OCI-LY7 (cell line): ENCODE data around the gene GNAO1.

Source experiments
- CTCF ChIP-seq: fragments of 200-600 bp; sonication (generic); conservative IDR thresholded peaks from 2 replicates; pipeline ENCODE4 v1.5.1; 2014; ENCODE audit warnings: mild to moderate bottlenecking, antibody characterized with exemption, low read length, moderate library complexity, mixed read lengths
- EZH2phosphoT487 ChIP-seq: fragments of 200-600 bp; sonication (generic); IDR thresholded peaks from 2 replicates; pipeline ENCODE4 v1.6.1; 2018; ENCODE audit warnings: low read depth, borderline replicate concordance, mild to moderate bottlenecking, mixed run types, antibody characterized with exemption, low read length, moderate library complexity, mixed read lengths

- no peak for TF ChIP-seq CTCF
- no peak for TF ChIP-seq EZH2phosphoT487
Measured at GRCh38 chr16:56241596-56241995, 50.3 kb downstream of the GNAO1 start.
